Naive thymus-derived CD4-positive, alpha-beta T cell (primary cell): Measurements from ENCODE around the gene LYSMD2. TPM values are rescaled to one million over a fixed set of nuclear protein-coding genes. Genes with fewer than 3 reads are reported as not detected.

ENCODE experiments used
- ATAC-seq: fragments of 150-1000 bp; cut with Tn5 transposase; 2 replicates; pipeline ENCODE4 v1.10.0; 2021; ENCODE audit warnings: mild to moderate bottlenecking, moderate library complexity
- CTCF ChIA-PET: fragments of 350-600 bp; sonication (Branson Sonifier 250); formaldehyde crosslinking; loops from one replicate; lab custom pipeline; 2021; ENCODE audit warnings: antibody characterized with exemption; lab: Charles Lee
- POLR2A ChIA-PET: fragments of 350-600 bp; sonication (Branson Sonifier 250); formaldehyde crosslinking; loops from one replicate; lab custom pipeline; 2021; ENCODE audit warnings: antibody characterized with exemption, inconsistent platforms; lab: Charles Lee
- DNase-seq, 9 donors: peaks; one replicate each; pipeline versions ENCODE4 v3.0.0 to v3.0.0-alpha.2; 2020 to 2022; ENCODE audit warnings: mixed read lengths in 1 of 9
- H3K27ac ChIP-seq: one replicate; pipeline ENCODE4 v1.7.0; 2013; ENCODE audit warnings: mild to moderate bottlenecking, low read depth, low read length, moderate library complexity
- H3K27me3 ChIP-seq, 2 donors: one replicate each; pipeline ENCODE4 v1.7.0; 2013; ENCODE audit warnings: low read length in 2 of 2, mild to moderate bottlenecking in 2 of 2, moderate library complexity in 2 of 2; ENCODE audit not compliant: control insufficient read depth in 2 of 2, insufficient read depth in 2 of 2
- H3K36me3 ChIP-seq, 3 experiments: 1 replicate in 2 of 3; 2 replicates in 1 of 3; pipeline ENCODE4 v1.7.0; 2013; ENCODE audit warnings: low read length in 3 of 3, mild to moderate bottlenecking in 3 of 3, moderate library complexity in 1 of 3; ENCODE audit not compliant: insufficient read depth in 3 of 3, control insufficient read depth in 2 of 3
- H3K4me1 ChIP-seq, 2 donors: one replicate each; pipeline ENCODE4 v1.7.0; 2013; ENCODE audit warnings: low read length in 2 of 2, mild to moderate bottlenecking in 2 of 2, moderate library complexity in 1 of 2; ENCODE audit not compliant: control insufficient read depth in 2 of 2, insufficient read depth in 2 of 2
- H3K4me3 ChIP-seq: 2 replicates; pipeline ENCODE4 v1.7.0; 2013; ENCODE audit warnings: mild to moderate bottlenecking, low read length
- H3K9me3 ChIP-seq, 3 experiments: 1 replicate in 2 of 3; 2 replicates in 1 of 3; pipeline ENCODE4 v1.7.0; 2013; ENCODE audit warnings: low read length in 3 of 3; ENCODE audit not compliant: control insufficient read depth in 2 of 3
- H3K27ac Mint-ChIP-seq, 9 donors: one replicate each; pipeline ENCODE4 v1.8.0; 2020 to 2022; ENCODE audit warnings: mixed read lengths in 9 of 9, mild to moderate bottlenecking in 8 of 9, moderate library complexity in 5 of 9, inconsistent platforms in 2 of 9
- H3K27me3 Mint-ChIP-seq, 5 donors: one replicate each; pipeline ENCODE4 v1.8.0; 2021 to 2022; ENCODE audit warnings: mixed read lengths in 5 of 5, mild to moderate bottlenecking in 1 of 5
- H3K36me3 Mint-ChIP-seq, 5 donors: one replicate each; pipeline ENCODE4 v1.8.0; 2020 to 2022; ENCODE audit warnings: mixed read lengths in 5 of 5, mild to moderate bottlenecking in 3 of 5, inconsistent platforms in 1 of 5
- H3K4me1 Mint-ChIP-seq, 7 donors: one replicate each; pipeline ENCODE4 v1.8.0; 2020 to 2022; ENCODE audit warnings: mixed read lengths in 7 of 7, mild to moderate bottlenecking in 3 of 7, inconsistent platforms in 1 of 7
- H3K4me3 Mint-ChIP-seq, 10 donors: one replicate each; pipeline ENCODE4 v1.8.0; 2020 to 2022; ENCODE audit warnings: mild to moderate bottlenecking in 10 of 10, mixed read lengths in 10 of 10, moderate library complexity in 6 of 10, inconsistent platforms in 2 of 10
- H3K9me3 Mint-ChIP-seq, 11 donors: one replicate each; pipeline ENCODE4 v1.8.0; 2020 to 2022; ENCODE audit warnings: mixed read lengths in 11 of 11, mild to moderate bottlenecking in 4 of 11, inconsistent platforms in 1 of 11, moderate library complexity in 1 of 11
- intact Hi-C, 2 donors: fragments of 100-400 bp; cut with micrococcal nuclease; formaldehyde crosslinking; loops; one replicate each; pipeline ENCODE4 v1.15.1; 2023
- polyA plus RNA-seq, 2 donors: library from polyadenylated mRNA; unstranded; fragments of 300-500 nt; fragmentation: Illumina TruSeq; gene quantifications; one replicate each; pipeline ENCODE4 v1.2.3, GENCODE V29; 2021
- total RNA-seq, 6 experiments: library from RNA in 5 of 6; stranded (reverse) in 5 of 6; gene quantifications; 1 replicate in 5 of 6; 2 replicates in 1 of 6; pipeline ENCODE4 v1.2.3 and lab custom pipeline; 2021 to 2026

Gene LYSMD2
- total and polyA plus RNA-seq, 7 experiments from 2014 or later, result 12.5 to 46.8 (median 31.7) TPM

DNA sequence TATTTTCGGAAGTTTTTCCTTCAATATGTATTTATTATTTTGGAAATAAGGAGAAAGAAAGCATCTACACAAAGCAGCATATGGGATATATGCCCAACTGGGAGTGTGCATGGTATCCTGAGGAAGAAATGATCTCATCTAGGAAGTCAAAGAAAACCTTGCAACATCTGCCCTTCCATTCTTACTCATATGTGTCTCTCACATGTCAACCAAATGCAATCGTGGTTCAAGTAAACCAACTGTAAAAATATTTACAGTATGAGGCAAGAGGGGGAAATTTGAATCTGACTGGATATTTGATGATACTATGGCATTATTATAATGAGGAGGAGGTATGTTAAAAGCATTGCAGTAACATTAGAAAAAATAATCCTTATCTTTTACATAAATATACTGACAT, 59.4 kb downstream of the LYSMD2 start:
- Mint-ChIP-seq H3K27ac (no peak overlapping the region), H3K27me3 (peaks cover 27 to 51% (median 32%) of the 10 kb centered on the region in 5 donors), H3K9me3 (peaks cover 0 to 11% (median 0%) of the 10 kb centered on the region in 11 donors), H3K4me1 (peaks cover 0 to 7% (median 0%) of the 10 kb centered on the region in 7 donors), H3K4me3 (no peak overlapping the region), H3K36me3 (no peaks in the 10 kb centered on the region)
- DNase-seq (no peak), ATAC-seq (no peak)
- intact Hi-C loops, result no loop called here
- ChIA-PET CTCF (no interaction called here), POLR2A (no interaction called here)
- H3K9me3 ChIP-seq, result no peaks in the 10 kb centered on the region
- no peaks in the 10 kb centered on the region for H3K4me1 ChIP-seq
- no peak overlapping the region for H3K27ac ChIP-seq
- H3K4me3 ChIP-seq, result no peak overlapping the region
- no peaks in the 10 kb centered on the region for H3K27me3 ChIP-seq
- no peaks in the 10 kb centered on the region for H3K36me3 ChIP-seq

DNA sequence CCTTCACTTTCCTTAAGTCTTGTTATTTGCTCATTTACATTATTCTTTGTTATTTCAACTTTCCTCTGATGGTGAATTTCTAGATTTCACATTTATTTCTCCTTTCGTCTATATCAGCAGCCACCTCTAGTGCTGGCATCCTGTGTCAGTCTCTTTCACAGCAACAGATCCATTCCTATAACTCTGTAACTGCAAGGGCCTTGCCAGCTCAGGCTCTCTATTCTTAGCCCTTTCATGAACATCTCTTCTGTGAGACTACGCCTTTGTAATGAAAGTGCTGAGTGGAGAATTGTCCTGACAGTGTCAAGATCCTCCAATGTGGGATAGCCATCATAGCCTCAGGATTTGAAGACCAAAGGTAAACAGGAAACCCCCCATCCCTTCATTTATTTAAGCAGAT, 60.0 kb downstream of the LYSMD2 start:
- no peak overlapping the region for H3K27ac Mint-ChIP-seq
- H3K9me3 ChIP-seq, result no peaks in the 10 kb centered on the region
- intact Hi-C loops, result no loop called here
- peaks cover 0 to 11% (median 0%) of the 10 kb centered on the region in 11 donors for H3K9me3 Mint-ChIP-seq
- no peak overlapping the region for H3K27ac ChIP-seq
- ATAC-seq (no peak), DNase-seq (no peak)
- no peak overlapping the region for H3K4me3 ChIP-seq
- H3K36me3 ChIP-seq, result no peaks in the 10 kb centered on the region
- H3K4me1 Mint-ChIP-seq, result peaks cover 0 to 7% (median 0%) of the 10 kb centered on the region in 7 donors
- POLR2A ChIA-PET, result no interaction called here
- H3K4me1 ChIP-seq, result no peaks in the 10 kb centered on the region
- CTCF ChIA-PET, result interaction anchor here (0.5 kb wide), 1 partner anchor 27 kb away, joined by 3 read pairs; no protein-coding TSS in a partner anchor
- H3K4me3 Mint-ChIP-seq, result no peak overlapping the region
- H3K27me3 Mint-ChIP-seq, result peaks cover 25 to 49% (median 29%) of the 10 kb centered on the region in 5 donors
- H3K27me3 ChIP-seq, result no peaks in the 10 kb centered on the region
- H3K36me3 Mint-ChIP-seq, result no peaks in the 10 kb centered on the region

DNA sequence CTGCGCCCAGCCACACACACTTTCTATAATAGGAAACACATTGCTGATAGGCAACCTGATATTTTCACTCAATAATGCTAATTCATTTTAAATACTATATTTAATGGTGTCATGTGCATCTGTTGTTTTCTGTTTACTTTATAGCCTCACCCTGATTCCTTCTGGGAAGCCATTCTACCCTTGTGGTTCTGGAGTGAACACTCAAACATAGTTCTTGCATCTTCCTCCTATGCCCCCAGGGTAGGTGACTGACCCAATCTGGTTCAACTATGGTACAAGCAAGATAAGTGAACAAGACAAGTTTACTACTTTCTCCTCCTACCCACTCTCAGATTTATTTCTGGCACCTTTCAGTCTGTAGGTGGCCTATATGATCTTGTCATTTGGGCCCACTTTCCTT, 60.4 kb downstream of the LYSMD2 start:
- no peaks in the 10 kb centered on the region for H3K4me1 ChIP-seq
- Mint-ChIP-seq H3K9me3 (peaks cover 0 to 11% (median 0%) of the 10 kb centered on the region in 11 donors), H3K27ac (no peak overlapping the region), H3K36me3 (no peaks in the 10 kb centered on the region), H3K4me1 (peaks cover 0 to 7% (median 0%) of the 10 kb centered on the region in 7 donors), H3K27me3 (peaks cover 27 to 48% (median 30%) of the 10 kb centered on the region in 5 donors), H3K4me3 (no peak overlapping the region)
- H3K4me3 ChIP-seq, result no peak overlapping the region
- CTCF ChIA-PET, result interaction anchor here (0.5 kb wide), 1 partner anchor 27 kb away, joined by 3 read pairs; no protein-coding TSS in a partner anchor
- POLR2A ChIA-PET, result no interaction called here
- no peak for DNase-seq
- ATAC-seq, result no peak
- H3K27ac ChIP-seq, result no peak overlapping the region
- H3K9me3 ChIP-seq, result no peaks in the 10 kb centered on the region
- no peaks in the 10 kb centered on the region for H3K36me3 ChIP-seq
- no peaks in the 10 kb centered on the region for H3K27me3 ChIP-seq
- intact Hi-C loops, result no loop called here

DNA sequence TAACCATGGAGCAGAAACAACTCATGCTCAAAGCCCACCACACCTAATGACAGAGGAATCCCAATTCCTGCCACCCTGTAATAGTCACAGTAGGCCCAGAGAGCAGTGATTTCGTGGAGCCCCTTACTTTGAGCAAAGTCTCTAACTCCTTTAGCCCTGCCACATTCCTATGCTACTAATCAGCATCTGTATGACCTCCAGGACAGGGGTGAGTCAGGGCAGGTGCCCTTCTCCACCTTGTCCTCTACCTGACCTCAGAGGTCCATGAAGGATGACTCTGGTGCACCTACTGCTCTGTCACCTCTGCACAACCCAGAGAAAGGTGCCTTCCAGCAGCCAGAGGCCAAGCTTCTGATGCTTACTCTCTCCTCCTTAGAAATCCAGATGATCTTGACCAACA, 62.2 kb downstream of the LYSMD2 start:
- Mint-ChIP-seq H3K27me3 (peaks cover 9 to 37% (median 24%) of the 10 kb centered on the region in 5 donors), H3K27ac (no peak overlapping the region), H3K9me3 (peaks cover 0 to 6% (median 0%) of the 10 kb centered on the region in 11 donors), H3K36me3 (peaks cover 0 to 3% (median 0%) of the 10 kb centered on the region in 5 donors), H3K4me3 (no peak overlapping the region), H3K4me1 (peaks cover 0 to 3% (median 0%) of the 10 kb centered on the region in 7 donors)
- no peaks in the 10 kb centered on the region for H3K4me1 ChIP-seq
- ChIA-PET CTCF (interaction anchor here (0.6 kb wide), 1 partner anchor 18 kb away, joined by 3 read pairs; no protein-coding TSS in a partner anchor), POLR2A (no interaction called here)
- H3K27ac ChIP-seq, result no peak overlapping the region
- H3K9me3 ChIP-seq, result no peaks in the 10 kb centered on the region
- no peak overlapping the region for H3K4me3 ChIP-seq
- no peaks in the 10 kb centered on the region for H3K27me3 ChIP-seq
- ATAC-seq (no peak), DNase-seq (no peak)
- intact Hi-C loops, result no loop called here
- H3K36me3 ChIP-seq, result no peaks in the 10 kb centered on the region

Other genes starting within 250 kb of the LYSMD2 start
- 10 to 100 TPM in 2 of 5 experiments, 1 to 10 TPM in 3; 6.4 to 58.3 (median 7.2) TPM for gene DMXL2, start 114.9 kb downstream of the LYSMD2 start, total RNA-seq
- 1 to 10 TPM; 1.1 to 2.2 TPM for gene DMXL2, start 114.9 kb downstream of the LYSMD2 start, polyA plus RNA-seq
- gene SCG3, start 56.2 kb downstream of the LYSMD2 start, total RNA-seq, result not detected
- gene SCG3, start 56.2 kb downstream of the LYSMD2 start, polyA plus RNA-seq, result not detected
- 10 to 100 TPM in 4 of 5 experiments, 1 to 10 TPM in 1; 9.5 to 17.1 (median 13.4) TPM for gene TMOD2, start 13.9 kb upstream of the LYSMD2 start, total RNA-seq
- 1 to 10 TPM; 1.4 to 1.9 TPM for gene TMOD2, start 13.9 kb upstream of the LYSMD2 start, polyA plus RNA-seq
- gene TMOD3, start 92.0 kb upstream of the LYSMD2 start, total RNA-seq, result 10 to 100 TPM; 46.5 to 75.9 (median 50.4) TPM
- gene TMOD3, start 92.0 kb upstream of the LYSMD2 start, polyA plus RNA-seq, result 10 to 100 TPM; 25.5 to 25.6 TPM
- gene LEO1, start 234.1 kb upstream of the LYSMD2 start, total RNA-seq, result 10 to 100 TPM in 3 of 5 experiments, 1 to 10 TPM in 2; 9.2 to 30.1 (median 19.3) TPM
- 10 to 100 TPM; 16.5 to 33.2 TPM for gene LEO1, start 234.1 kb upstream of the LYSMD2 start, polyA plus RNA-seq